ENCODE measurements around the gene RAI1. TPM values are rescaled to one million over a fixed set of nuclear protein-coding genes. Genes with fewer than 3 reads are reported as not detected.

The RAI1 gene
- total RNA-seq, 1 experiment from 2014 or later, result 8.8 TPM

DNA sequence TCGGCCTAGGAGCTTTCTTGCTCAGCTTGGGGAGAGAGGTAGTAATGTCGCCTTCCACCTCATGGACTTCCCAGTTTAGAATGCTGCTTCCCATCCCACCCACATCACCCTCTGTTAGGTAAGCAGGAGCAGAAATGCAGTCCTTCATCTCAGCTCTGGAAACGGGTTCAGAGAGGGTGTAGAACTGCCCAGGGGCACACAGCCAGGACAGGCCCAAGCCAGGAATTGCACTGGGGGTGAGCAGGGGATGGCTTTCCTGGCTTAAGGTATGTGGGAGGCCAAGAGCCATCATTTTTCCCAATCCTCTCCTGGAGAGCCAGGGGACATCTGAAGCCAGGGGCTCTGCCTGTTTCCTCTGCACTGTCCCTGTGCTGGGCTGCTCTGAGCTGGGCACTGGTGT, 33.6 kb downstream of the RAI1 start:
- DNase-seq (ENCODE audit: low spot score), result no peak

DNA sequence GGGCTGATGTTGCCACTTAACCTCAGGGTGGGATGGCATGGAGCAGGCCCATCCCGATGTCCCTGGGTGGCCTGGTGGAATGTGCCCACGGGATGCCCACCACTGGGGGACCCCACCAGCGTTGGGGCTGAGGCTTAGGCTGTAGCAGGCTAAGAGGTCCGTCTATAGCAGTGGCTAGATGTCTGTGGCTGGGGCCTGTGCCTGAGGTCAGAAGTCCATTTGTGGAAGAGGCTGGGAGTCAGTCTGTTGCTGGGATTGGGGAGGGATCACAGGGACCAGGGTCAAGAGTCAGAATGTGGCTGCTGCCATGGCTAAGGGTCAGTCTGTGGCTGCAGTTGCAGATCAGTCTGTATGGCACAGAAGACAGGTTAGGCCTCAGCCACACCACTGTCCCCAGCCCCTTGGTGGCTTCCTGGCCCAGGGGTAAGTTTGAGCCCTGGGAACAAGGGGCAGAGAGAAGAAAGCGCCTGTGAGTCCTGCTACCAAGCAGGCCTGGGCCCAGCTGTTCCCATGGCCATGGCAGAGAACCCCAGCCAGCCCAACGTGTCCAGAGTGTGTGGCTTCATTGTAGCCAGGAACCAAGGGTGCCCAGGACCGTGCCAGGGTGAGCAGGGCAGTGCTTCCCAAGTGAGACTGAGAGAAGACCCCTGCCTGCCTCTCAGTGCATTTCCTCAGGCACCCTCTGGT, 35.7 kb downstream of the RAI1 start:
- DNase-seq (ENCODE audit: low spot score), result no peak

DNA sequence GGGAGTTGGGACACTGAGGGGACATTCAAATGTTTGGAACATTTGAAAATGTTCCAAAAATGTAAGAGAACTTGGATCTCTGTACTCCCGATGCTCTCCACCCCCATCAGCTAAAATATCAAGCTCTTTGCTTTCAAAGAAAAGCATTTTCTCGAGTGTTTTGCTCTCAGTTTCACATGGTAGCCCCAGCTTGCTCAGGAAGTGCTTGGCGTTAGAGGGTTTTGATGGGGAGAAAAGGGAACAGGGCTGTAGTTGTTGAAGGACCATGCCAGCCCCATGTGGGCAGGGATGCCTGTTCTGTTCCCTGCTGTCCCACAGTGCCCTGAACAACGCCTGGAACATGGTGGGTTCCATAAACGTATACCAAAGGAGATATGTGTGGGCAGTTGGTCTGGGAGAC, 37.0 kb downstream of the RAI1 start:
- no peak for DNase-seq (ENCODE audit: low spot score)

DNA sequence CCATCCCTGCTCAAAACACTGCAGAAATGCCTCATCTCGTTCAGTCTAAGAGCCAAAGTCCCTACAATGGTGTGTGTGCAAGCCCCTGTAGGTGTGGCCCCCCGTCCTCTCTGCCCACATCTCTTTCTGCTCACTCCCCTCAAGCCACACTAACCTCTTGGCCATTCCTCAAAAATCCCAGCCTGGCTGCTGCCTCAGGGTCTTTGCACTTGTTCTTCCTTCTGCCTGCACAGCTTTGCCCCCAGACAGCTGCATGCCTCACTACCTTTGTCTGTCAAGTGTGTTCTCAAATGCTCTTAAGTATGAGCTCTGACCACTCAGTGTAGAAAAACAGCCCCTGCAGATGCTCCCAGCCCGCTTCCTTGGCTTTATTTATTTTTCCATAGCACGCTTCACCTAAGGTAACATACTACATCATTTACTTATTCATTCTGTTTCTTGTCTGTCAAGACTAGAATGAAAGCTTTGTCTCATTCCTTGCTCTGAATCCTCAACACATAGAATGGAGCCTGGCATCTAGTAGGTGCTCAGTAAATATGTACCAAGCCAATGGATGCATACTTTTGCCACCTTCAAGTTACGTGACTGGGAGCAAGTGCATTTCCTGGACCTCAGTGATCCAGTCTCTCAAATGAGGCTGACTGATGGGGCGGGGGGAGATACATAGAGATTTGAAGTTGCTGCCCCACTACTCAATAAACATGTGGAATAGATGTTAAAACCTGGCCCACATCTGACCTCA, 38.1 kb downstream of the RAI1 start:
- DNase-seq (ENCODE audit: low spot score), result no peak

DNA sequence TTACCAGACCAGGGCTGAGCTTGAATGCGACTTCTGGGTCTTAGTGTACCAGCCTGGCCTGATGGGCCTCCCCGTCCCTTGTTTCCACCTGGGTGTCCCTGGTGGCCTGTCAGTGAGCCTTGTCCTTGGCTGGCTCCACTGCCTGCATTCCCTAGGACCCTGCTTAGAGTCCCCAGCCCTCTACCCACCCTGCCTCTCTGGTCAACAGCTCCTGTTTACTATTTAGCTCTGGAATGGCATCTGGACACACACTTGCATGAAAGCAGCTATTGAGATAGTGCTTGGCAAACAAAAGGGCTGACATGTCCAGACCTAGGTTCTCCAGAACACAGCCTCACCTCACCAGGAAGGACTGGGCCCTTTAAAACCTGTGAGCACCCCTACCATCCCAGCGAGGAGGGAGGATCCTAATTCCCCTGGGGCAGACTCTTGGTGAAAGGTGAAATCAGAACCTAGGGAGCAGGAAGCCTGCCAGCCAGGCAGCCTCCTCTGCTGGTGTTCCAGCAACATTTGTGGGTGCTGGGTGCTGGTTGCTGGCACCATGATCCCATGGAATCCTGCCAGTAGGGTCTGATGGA, 38.8 kb downstream of the RAI1 start:
- no peak for DNase-seq (ENCODE audit: low spot score)

DNA sequence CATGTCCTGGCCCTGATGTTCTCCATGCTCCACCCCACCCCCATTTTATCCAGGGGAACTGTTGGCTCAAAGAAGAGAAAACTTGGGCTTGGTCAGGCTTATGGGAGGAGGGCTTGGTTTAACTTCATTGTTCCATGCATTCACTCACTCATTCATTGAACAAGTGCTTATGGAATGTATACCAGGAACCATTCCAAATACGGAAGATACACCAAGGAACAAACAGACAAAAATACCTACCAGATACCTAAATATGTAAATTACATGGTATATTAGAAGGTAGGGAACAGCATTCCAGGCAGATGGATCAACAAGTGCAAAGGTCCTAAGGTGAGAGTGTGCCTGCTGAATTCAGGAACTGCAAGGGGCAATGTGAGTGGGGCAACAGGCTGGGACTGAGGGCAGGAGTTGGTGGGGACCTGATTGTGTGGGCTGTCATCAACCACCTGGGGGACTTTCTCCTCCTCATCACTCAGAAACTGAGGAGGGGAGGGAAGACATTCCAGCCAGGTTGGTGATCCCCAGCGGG, 39.9 kb downstream of the RAI1 start:
- no peak for DNase-seq (ENCODE audit: low spot score)

DNA sequence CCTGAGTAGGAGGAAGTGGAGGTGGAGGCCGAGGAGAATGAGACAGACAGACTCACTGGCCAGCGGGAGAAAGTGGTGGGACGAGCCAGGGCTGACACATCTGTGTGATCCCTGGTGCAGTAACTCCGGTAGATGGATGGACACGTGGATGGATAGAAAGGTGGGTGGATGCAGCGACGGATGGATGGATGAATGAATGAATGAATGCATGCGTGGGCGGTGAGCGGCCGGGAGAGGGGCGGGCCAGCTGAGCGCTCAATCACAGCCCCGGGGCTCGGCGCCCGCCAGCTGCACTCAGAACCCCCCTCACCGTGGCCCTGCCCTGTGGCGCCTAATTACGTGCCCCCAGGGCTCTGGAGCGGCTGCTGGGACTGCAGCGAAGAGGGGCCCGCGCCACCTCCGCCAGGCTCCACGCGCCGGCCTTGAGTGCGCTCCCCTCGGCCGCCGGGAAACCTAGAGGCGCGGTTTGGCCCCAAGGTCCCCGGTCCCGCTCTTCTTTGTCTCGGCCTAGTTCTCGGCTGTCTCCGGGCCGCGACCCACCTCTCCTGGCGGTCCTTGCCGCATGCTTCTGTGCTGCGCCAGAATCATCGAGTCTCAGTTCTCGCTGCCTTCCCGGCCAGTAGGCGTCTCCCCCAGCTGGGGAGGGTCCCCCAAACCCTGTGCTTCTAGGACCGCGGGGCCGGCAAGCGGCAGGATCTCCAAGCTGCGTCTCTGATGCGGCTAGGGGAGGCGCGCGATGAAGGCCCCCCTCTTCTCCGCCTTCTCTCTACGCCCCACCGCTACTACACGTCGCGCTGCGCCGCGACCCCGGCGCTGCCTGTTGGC, 41.0 kb downstream of the RAI1 start:
- no peak for DNase-seq (ENCODE audit: low spot score)

DNA sequence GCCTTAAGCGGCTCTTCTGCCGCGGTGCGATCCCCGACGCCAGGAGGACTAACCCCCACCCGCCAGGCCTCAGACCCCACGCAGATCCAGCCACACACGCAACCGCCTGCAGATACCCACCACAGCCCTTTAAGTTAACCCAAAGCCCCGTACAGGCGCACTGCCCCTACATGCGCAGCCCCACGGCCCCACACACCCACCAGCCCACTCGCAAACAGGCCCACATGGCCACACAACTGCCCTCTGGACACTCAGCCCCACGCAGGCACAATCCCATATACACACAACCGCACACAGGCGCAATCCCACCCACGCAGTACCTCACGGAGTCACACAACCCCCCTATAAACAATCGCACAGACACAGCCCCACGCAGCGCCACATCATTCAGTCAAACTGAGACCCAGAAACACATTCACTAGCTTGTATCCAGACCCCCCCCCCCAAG, 41.7 kb downstream of the RAI1 start:
- no peak for DNase-seq (ENCODE audit: low spot score)

DNA sequence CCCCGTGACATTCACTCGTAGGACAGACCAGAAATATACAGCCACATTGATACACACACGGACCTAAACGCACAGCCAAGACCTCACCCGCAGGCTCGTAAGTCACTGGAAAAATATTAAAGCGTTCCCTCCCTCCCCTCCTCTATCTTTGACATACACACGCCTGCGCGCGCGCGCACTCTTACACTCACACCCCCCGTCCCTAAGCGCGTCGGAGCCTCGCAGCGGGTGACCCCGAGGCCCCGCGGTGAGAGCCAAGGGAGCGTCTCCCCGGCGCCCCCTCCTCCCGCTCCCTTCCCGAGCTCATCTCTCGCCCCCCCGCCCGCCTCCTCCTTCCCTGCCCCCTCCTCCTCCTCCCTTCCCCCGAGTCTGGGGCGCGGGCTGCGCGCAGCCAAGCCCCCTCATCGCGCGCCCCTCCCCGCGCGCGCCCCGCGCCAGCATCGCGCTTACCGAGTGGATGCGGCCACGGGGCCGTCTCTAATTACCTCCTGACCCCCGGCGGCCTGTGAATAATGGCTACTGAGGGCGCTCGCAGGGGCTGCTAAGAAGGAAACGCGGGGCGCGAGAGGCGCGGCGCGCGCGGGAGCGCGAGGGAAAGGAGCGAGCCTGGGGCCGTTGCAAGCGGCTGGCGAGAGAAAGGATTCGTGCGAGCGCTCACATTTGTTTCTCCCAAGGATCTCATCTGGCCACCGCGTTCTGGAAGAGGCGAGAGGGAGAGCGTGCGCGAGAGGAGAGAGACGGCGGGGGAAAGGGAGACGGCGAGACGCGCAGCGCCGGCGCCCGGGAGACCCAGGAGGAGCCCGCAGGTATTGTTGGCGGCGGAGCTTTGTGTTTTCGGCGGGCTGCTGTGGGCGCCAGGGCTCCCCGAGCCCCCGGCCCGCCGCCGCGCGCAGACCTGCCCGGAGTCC, 42.4 kb downstream of the RAI1 start:
- DNase-seq (ENCODE audit: low spot score), result no peak

DNA sequence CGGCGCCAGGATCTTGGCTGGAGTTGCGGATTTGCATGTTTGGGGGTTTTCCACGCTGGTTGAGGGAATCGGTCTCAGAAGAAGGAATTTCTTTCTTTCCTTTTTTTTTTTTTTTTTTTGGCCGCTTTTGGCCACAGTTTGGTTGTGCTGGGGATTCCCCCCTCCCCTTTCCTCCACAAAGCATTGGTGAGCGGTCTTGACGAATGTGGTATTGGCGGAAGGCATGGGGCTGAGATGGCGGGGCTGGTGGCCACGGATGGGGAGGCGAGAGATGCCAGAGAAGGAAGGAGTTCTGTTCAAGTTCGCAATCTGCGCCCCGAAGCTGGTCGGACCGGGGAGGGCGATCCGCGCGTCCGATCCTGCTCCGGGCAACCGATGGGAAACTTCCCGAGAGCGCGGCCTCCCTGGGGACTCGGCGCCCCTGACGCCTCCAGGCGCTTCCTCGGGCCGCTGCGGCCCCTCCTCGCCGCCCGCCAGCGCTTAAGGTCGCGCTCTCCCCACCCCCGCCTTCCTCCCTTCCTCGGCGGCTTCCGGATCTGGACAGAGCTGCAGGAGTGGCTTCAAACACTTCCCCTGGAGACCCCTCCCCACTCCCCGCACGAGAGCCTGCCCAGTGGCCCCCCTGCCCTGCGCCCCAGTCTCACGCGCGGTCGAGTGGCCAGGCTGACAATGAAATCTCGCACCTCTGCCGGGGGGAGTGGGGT, 43.2 kb downstream of the RAI1 start:
- no peak for DNase-seq (ENCODE audit: low spot score)

DNA sequence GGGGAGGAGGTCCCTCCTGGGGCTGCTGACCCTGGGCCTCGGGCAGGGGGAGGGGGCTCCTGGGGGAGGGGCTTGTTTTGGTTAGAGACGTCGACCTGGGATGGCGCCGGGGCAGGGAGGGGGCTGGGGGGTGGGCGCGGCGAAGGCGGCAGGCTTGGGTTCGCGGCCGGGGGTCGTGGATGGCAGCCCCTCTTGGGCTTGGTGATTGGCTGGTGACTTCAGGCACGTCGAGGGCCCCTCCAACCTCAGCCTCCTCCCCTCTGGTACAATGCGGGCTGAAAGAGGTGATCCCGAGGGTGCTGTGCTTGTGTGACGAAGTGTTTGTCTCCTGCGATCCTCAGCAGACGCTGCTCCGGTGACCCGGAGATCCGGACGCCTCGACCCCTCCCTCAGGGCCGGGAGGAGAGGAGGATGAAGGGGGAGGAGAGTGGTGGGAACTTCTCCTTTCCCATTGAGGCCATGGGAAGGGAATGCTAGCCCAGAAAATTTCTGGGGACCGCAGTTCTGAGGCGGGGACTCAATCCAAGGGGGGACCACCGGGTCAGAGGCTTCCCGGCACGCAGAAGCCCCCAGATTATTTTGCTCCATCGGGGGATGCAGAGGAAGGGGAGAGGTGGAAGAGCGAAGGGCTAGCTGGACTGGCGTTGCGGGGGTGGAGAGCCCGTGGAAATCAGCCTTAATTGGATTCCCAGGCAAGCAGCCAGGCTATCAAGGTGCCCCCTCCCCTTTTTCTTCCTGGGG, 43.9 kb downstream of the RAI1 start:
- DNase-seq (ENCODE audit: low spot score), result no peak

DNA sequence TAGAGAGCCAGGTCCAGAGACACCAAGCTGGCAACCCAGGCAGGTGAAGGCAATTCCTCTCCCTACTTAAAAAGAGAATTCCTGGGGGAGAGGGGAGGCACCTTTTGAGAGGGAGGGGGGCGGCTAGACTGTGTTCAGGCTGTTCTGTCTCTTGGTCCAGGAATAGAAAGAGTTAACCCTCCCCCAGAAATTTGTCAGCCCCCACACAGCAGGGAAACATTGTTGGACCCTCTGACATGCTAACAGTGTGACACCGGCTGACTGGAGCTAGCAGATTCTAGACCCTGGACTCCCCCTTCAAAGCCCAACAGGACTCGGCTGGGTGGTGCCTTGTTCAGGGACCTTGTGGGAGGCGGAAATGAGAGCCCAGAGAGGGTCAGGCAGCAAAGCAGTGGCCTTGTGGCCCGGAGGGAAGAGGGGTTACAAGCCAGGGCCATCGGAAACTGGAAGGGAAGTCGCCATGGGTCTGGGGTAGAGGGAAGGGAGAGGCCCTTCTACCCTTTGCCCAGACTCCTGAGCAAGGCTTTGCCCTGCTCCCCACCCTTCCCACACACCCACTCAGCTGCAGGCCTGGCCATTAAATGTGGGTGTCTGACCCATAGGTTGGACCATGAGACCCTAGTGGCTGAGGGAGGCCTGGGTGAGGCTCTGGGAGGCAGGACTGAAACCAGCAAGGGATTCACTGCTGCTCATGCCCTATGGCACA, 44.6 kb downstream of the RAI1 start:
- DNase-seq (ENCODE audit: low spot score), result no peak

DNA sequence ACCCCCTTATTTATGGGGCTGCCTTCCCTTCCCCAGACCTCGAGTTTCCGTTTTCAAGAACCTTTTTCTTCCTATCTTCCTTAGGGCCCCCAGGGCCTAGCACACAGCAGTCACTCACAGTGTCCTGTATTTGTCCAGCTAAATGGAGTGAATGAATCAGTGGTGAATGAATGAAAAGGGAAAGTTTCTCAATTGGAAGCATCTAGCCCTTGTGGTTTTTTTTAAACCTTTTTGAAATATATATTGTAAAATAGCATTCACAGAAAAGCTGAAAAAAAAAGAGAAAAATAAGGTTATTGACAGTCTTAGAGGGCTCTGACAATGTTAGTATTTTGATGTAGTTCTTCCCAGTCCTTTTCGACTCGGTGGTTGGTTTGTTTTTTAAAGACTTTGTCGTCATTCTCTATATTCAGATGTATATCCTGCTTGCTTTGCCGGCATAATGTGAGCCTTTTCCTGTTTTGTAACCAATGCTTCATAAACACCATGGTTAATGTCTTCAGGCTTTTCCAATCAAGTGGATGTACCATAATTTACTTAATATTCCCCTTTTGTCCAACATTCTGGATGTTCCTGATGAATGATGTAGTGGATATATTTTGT, 45.3 kb downstream of the RAI1 start:
- DNase-seq (ENCODE audit: low spot score), result no peak

DNA sequence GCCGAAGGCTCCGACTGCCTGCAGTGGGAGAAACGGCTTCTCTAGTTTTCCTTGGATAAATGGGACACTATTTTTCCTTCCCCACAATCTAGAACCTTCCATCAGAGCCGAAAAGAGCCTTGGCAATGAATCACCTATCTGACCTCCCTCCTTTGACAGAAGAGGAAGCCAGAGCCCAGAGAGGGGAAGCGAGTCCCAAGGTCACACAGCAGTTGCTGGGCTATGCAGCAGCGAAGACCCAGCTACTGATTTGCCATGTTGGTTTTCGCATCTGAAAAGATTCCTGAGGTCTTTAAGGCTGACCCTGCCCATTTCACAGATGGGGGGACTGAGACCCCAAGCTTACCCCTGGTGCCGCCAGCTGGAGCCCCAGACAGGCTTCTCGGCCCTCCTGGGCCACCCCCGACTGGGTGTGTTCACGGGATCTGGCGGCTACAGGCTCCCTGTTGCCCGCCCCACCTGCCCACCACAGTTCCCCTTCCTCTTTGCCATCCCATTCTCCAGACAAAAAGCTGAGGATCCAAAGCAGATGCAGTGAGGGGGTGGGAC, 45.9 kb downstream of the RAI1 start:
- DNase-seq (ENCODE audit: low spot score), result no peak

DNA sequence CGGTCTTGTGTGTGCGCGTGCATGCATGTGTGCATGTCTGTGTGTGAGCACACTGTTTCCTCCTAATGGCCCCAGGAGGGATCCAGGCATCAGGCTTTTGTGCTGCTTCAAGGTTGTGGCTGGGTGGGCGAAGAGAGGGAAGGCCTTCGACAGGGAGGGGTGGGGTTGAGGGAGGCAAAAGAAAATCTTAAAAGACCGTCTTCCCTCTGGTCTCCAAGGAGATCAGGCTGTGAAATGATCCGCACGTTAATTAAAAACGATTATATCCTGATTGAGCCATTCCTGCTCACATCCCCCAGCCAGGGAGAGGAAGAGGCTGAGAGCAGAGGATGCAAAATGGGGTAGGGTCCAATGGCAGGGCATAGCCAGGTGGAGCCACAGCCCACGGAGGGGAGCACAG, 46.9 kb downstream of the RAI1 start:
- no peak for DNase-seq (ENCODE audit: low spot score)

DNA sequence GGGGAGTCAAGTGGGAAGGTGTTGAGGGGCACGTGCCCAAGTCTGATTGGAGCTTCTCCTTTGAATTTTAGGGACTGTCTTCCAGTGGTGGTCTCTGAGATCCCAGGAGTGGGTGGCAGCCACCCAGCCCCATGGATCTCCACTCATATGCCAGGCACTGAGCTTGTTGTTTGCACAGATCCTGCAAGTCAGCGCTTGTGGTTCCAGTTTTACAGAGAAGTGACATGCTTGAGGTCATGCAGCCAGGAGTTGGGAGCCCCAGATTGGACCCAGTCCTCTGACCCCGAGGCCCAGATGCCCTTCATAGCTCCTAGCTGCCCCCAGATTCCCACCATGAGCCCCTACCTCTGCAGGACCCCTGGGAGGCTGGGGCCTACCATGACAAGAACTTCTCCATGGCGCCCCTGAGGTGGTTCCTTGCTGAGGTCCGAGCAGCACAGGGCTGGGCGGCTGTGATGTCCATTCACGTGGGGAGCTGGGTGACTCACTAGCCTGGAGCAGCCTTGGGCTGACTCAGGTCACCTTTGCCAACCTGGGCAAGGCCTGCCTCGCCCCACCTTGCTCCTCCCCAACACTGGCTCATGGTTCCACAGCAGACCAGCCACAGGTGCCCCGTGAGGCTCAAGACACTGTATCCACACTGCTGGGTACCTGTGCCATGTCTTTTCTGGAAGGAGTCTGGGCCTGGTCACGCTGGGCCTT, 47.4 kb downstream of the RAI1 start:
- DNase-seq (ENCODE audit: low spot score), result peak; percentile 57

DNA sequence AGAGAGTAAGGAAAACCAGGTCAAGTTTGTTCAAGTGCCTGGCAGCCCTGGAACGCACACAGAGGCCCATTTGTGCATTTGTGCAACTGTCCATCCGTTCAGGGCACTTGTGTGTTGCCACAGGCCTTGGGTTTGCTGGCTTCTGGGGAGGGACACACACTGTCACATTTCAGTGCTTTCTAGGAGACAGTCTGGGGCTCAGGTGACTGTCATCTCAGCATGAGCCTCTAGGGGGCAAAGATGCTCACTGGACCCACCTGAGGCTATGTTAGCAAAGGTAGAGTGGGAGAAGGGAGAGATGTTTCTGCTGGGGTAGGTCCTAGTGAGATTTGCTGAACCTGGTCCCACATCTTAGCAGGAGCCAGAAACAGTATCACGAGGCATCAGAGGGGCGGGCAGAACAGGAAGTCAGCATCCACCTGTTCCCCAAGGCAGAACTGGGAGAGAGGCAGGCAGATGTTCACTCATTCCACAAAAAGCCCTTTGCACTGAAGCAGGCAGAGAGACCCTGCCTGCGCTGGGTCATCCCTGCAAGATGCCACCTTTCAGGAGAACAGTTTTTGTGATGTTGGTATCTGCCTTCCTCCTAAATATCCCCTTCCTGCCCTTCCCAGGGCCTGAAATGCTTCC, 48.5 kb downstream of the RAI1 start:
- DNase-seq (ENCODE audit: low spot score), result no peak
